ENCODE results near the gene ARHGAP10.

The ARHGAP10 gene

DNA sequence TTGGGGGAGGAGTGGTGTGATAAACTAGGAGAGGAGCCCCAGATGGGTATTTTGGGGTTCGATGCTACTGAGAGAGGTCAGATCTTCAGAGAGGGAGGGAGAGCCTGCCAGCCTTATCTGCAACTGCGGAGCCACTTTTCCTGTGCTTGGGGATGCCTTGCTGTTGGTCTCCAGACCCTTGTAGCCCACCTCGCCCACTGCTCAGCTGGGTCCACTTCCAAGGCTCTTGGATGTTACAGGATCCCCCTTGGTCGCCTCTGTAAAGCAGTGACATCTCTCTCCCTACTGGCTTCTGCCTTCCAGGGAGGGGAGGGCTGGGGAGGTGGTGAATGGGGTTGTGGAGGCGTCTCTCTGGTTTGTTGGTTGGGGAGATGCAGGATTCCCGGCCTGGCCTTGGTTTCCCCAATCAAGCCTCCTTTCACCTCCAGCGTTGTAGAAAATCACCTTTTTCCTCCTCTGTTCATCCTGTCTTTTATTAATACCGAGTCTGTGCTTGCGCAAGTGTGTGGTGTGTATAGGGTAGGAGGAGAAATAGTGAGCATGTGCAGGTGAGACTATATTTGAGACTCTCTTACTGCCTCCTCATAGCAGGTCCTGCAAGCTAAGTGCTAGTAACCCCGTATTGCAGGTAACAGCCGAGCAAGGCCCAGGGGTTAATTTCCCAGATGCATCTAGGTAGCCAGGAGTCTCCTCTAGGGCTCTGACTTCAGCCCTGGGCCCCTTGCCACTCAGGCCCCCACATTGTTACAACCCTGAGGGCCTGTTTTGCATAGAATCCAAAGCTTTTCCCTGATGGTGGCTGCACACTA lies 337.4 kb downstream of the ARHGAP10 start:
- DNase-seq (ENCODE audit: low read depth): no peak
- TF ChIP-seq, protein P1, sequence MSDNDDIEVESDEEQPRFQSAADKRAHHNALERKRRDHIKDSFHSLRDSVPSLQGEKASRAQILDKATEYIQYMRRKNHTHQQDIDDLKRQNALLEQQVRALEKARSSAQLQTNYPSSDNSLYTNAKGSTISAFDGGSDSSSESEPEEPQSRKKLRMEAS (IDR thresholded peaks at IDR 0.05; ENCODE audit: low read depth, low read length): no peak
- TF ChIP-seq MYC (IDR thresholded peaks at IDR 0.05; ENCODE audit: low read depth, low read length) (no peak), POLR2A (IDR thresholded peaks at IDR 0.05; ENCODE audit: extremely low read depth, insufficient read length) (no peak)
- TF ChIP-seq, protein P2, sequence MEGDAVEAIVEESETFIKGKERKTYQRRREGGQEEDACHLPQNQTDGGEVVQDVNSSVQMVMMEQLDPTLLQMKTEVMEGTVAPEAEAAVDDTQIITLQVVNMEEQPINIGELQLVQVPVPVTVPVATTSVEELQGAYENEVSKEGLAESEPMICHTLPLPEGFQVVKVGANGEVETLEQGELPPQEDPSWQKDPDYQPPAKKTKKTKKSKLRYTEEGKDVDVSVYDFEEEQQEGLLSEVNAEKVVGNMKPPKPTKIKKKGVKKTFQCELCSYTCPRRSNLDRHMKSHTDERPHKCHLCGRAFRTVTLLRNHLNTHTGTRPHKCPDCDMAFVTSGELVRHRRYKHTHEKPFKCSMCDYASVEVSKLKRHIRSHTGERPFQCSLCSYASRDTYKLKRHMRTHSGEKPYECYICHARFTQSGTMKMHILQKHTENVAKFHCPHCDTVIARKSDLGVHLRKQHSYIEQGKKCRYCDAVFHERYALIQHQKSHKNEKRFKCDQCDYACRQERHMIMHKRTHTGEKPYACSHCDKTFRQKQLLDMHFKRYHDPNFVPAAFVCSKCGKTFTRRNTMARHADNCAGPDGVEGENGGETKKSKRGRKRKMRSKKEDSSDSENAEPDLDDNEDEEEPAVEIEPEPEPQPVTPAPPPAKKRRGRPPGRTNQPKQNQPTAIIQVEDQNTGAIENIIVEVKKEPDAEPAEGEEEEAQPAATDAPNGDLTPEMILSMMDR (IDR thresholded peaks at IDR 0.05; ENCODE audit: low read depth, low read length): no peak

DNA sequence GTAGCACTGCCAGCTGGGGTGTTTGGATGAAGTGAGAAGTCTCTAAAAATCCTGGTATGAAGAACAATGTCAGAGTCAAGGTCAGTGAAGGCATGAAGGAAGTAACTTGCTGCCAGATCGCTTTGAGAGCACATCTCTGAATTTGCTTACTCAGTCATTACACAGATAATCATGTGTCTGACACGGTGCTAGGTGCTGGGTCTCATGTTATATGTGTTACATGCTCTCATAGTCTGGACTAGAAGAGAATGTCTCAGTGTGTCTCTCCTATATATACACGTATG lies 337.9 kb downstream of the ARHGAP10 start:
- TF ChIP-seq, protein P1 (IDR thresholded peaks at IDR 0.05; ENCODE audit: low read depth, low read length): no peak
- no peak for TF ChIP-seq MYC (IDR thresholded peaks at IDR 0.05; ENCODE audit: low read depth, low read length)
- no peak for TF ChIP-seq POLR2A (IDR thresholded peaks at IDR 0.05; ENCODE audit: extremely low read depth, insufficient read length)
- TF ChIP-seq, protein P2 (IDR thresholded peaks at IDR 0.05; ENCODE audit: low read depth, low read length): no peak
- no peak for DNase-seq (ENCODE audit: low read depth)
- no peak overlapping the region for H3K4me3 ChIP-seq (ENCODE audit: low read depth, low read length)

More for the DNA sequence above, 337.4 kb downstream of the ARHGAP10 start:
- no peak overlapping the region for H3K4me3 ChIP-seq (ENCODE audit: low read depth, low read length)

DNA sequence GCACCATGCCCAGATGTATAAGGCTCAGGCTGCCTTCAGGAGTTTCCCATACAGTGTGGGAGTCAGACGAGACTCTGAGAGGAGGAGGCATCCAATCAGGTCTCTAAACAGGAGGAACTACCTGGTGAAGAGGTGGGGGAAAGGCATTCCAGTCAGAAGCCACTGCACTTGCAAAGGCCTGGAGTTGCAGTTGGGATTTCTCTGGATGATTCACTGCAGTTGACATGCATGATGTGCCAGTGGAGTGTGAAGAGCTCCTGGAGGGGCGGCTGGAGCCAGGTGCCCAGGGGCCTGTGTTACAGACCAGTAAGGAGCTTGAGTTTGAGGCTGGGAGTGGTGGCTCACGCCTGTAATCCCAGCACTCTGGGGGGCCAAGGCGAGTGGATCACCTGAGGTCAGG lies 339.1 kb downstream of the ARHGAP10 start:
- DNase-seq (ENCODE audit: low read depth): no peak
- H3K4me3 ChIP-seq (ENCODE audit: low read depth, low read length): no peak overlapping the region
- no peak for TF ChIP-seq MYC (IDR thresholded peaks at IDR 0.05; ENCODE audit: low read depth, low read length)
- TF ChIP-seq POLR2A (IDR thresholded peaks at IDR 0.05; ENCODE audit: extremely low read depth, insufficient read length): no peak
- TF ChIP-seq, protein P2 (IDR thresholded peaks at IDR 0.05; ENCODE audit: low read depth, low read length): no peak
- TF ChIP-seq, protein P1 (IDR thresholded peaks at IDR 0.05; ENCODE audit: low read depth, low read length): no peak

DNA sequence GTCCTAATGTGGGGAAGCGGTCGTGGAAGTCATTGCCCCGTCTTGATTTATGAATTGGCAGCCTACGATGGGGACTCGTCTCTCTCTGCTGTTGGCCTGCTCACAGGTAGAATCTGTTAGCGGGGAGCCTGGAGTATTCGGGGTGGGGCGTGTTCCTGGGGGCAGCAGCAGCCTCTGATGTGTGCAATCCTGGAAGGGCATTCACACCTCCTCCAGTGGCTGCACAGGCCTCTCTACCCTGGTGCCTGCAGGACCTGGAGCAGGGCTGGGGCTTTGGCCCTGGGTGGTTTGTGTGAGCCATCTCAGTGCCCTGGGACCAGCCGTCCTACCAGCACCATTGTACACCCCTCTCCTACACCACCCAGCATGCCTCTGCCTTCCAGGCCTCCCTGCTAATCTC lies 340.9 kb downstream of the ARHGAP10 start:
- DNase-seq (ENCODE audit: low read depth): no peak
- no peak for TF ChIP-seq POLR2A (IDR thresholded peaks at IDR 0.05; ENCODE audit: extremely low read depth, insufficient read length)
- TF ChIP-seq MYC (IDR thresholded peaks at IDR 0.05; ENCODE audit: low read depth, low read length): no peak
- TF ChIP-seq, protein P1 (IDR thresholded peaks at IDR 0.05; ENCODE audit: low read depth, low read length): no peak
- TF ChIP-seq, protein P2 (IDR thresholded peaks at IDR 0.05; ENCODE audit: low read depth, low read length): no peak
- H3K4me3 ChIP-seq (ENCODE audit: low read depth, low read length): no peak overlapping the region

DNA sequence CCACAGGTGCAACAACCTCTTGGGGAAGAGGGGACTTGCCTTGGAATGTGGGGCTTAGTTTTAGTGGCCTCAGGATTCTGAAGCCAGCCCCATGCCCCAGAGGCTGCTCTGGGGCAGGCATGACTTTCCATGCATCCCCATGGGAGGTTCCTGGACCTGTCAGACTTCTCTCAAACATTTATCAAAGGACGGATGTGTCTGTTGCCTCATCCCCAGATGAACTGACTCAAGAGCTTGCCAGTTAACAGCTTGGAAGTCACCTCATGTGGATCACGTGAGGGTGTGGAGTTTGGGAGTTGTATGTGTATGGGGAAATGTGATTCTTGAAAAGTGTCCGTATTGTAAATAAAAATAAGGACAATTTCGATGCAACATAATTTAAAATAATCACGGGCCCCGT lies 341.5 kb downstream of the ARHGAP10 start:
- no peak for DNase-seq (ENCODE audit: low read depth)
- H3K4me3 ChIP-seq (ENCODE audit: low read depth, low read length): no peak overlapping the region
- no peak for TF ChIP-seq MYC (IDR thresholded peaks at IDR 0.05; ENCODE audit: low read depth, low read length)
- TF ChIP-seq, protein P1 (IDR thresholded peaks at IDR 0.05; ENCODE audit: low read depth, low read length): no peak
- TF ChIP-seq, protein P2 (IDR thresholded peaks at IDR 0.05; ENCODE audit: low read depth, low read length): no peak
- TF ChIP-seq POLR2A (IDR thresholded peaks at IDR 0.05; ENCODE audit: extremely low read depth, insufficient read length): no peak

All from NB4 (cell line).